ENCODE measurements around the gene PPP2R2C.

- TF ChIP-seq MYC (IDR thresholded peaks at IDR 0.05; ENCODE audit: low read depth, low read length) (no peak), CTCF (IDR thresholded peaks at IDR 0.05; ENCODE audit: low read depth, low read length) (no peak), POLR2A (IDR thresholded peaks at IDR 0.05; ENCODE audit: extremely low read depth, insufficient read length) (no peak)
Observed at GRCh38 chr4:6448476-6449170, 23.8 kb downstream of the PPP2R2C start.

Data from NB4 (cell line).